Stimulated activated CD4-positive, alpha-beta T cell treated with anti-CD3 and anti-CD28 coated beads, Interleukin-15, amount 100 ng/mL, for 48 hours (primary cell): ENCODE data around the gene ZNRF3.
"Not testable (repeated sequence)": the region's sequence is repeated elsewhere in the genome, so short reads cannot be mapped to it uniquely, and the experiment has no call there.

Experiments used
- DNase-seq, 2 donors: peaks; one replicate each; pipeline ENCODE4 v3.0.0-alpha.2; 2020; ENCODE audit warnings: low read depth in 2 of 2

ZNRF3 gene

DNA sequence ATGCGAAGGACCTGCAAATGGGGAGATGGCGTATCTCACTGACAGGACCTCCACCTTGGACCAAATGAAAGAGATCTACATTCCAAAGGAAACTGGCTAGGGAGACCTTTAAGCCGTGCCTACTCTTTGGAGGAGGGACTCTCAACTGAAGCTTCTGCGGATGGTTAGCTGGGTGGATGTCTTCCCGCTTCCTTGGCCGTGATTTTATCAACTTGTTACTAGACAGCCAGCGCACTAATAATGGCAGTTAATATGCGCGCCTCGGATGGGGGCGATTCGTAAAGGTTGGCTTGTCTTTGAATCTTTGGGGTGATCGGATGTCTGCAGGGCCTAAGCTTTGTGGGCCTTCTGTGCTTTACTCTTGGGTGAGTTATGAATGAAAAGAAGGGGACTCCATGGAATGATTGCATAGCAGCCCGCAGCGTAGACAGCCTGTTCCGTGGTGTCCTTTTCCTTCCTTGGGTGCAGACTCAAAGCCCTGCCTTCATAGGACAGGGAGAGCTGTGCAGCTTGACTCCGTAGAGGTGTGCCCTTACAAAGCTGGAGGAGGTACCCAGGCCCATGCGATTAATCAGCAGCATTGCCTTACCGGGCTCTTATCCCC, 1.5 kb downstream of the ZNRF3 start:
- no peak for DNase-seq

- DNase-seq, result no peak
Observed at GRCh38 chr22:28885939-28886338, 2.6 kb downstream of the ZNRF3 start.

DNA sequence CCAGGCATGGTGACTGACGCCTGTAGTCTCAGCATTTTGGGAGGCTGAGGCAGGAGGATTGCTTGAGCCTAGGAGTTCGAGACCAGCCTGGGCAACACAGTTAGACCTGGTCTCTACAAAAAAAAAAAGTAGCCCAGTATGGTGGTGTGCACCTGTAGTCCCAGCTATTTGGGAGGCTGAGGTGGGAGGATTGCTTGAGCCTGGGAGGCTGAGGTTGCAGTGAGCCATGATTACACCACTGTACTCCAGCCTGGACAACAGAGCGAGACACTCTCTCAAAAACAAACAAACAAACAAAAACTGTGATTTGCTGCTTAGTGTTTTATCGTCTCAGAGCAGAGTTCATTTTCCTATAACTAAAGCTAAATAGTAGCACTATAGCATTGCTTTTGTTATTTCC, 3.3 kb downstream of the ZNRF3 start:
- DNase-seq, result not testable (repeated sequence)

GRCh38 chr22:28887725-28888459, 4.5 kb downstream of the ZNRF3 start:
- no peak for DNase-seq

GRCh38 chr22:28889478-28890024, 6.2 kb downstream of the ZNRF3 start:
- no peak for DNase-seq

DNA sequence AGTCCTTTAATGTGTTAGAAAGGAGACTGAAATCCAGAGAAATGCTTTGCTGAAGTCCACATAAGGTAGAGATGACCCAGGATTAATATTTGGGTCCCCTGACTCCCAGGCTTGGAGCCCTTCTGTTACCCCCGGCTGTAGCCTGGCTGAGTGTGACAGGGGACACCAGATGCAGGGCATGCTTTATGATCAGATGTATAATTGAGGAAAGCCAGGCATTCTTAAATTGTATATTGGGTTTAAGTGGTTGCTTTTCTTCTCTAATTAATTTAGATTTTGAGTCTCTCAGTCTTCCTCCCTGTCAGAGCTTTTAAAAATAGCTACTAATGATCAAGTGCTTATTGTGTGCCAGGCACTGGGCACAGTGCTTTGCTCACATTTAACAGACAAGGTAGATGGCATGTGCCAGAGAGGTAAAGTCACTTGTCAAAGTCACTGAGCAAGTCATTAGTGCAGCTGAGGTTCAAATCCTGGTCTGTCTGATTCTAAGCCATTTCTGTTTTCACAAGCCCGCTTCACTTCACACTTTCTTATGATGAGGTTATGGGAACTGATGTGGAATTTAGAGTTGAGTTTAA, 7.9 kb downstream of the ZNRF3 start:
- no peak for DNase-seq

GRCh38 chr22:28892175-28892731, 8.9 kb downstream of the ZNRF3 start:
- DNase-seq, result no peak

DNA sequence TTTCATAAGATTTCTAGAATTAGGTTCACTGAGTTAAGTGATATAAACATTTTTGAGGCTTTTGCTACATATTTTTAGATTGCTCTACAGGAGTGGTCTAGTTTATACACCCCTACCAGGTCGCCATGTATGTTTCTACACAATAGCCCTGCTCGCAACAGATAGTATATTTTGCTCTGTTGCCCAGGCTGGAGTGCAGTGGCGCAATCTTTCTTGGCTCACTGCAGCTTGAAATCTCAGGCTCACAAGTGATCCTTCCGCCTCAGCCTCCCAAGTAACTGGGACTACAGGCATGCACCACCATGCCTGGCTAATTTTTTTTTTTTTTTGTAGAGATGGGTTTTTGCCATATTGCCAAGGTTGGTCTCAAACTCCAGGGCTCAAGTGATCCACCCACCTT, 10.4 kb downstream of the ZNRF3 start:
- no peak for DNase-seq

GRCh38 chr22:28894334-28894733, 11.0 kb downstream of the ZNRF3 start:
- DNase-seq, result no peak

DNA sequence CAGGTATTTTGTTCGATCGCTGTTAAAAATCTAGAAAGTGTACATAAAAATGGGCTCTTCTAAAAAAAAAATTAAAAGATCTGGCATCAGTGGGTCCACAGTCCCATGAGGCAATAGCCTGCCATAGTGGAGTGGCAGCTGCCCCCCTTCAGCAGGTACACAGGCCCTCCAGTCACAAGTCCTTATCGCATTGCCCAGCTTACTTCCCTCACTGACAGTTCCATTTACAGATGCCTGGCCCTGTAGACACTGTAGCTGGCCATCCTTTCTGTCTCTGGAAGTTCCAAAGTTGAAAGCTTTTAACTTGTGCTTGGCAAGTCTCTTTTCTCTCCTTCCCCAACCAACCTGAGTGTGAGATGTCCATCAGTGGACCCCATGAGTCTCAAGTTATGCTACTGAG, 11.4 kb downstream of the ZNRF3 start:
- DNase-seq, result no peak

DNA sequence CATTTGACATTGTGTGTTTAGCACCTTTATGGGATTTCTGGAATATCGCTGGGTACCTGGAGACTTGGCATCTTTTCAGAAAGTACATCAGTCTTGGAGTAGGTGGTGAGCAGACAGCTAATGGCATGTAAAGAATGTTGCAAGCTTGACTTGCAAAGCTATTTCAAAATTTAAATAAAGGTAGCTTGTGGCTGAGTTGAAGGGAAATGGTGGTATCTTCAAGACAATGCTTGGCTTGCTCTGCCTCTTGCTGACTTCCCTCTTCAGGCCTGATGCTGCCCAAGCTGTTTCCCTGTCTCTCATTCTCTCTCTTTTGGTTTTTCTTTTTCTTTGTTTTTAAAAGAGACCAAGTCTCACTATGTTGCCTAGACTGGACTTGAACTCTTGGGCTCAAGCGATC, 13.2 kb downstream of the ZNRF3 start:
- DNase-seq, result no peak

DNA sequence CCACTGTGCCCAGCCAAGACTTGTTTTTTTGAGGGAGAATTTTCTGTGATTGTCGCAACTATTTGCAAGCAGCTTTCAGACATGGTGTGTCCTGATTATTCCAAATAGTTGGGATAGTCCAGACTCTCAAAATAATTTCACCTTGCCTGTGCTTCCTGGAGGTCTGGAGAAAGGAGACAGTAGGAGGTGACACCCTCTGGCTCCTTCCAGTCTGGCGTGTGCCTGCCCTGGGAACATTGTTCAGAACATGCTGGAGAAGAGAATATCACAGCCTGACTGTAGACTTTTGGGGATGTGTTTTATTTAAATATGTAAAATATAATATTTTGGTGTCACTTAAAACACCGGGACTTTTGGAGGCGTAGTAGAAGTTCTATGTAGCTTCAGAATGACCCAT, 14.9 kb downstream of the ZNRF3 start:
- no peak for DNase-seq

DNA sequence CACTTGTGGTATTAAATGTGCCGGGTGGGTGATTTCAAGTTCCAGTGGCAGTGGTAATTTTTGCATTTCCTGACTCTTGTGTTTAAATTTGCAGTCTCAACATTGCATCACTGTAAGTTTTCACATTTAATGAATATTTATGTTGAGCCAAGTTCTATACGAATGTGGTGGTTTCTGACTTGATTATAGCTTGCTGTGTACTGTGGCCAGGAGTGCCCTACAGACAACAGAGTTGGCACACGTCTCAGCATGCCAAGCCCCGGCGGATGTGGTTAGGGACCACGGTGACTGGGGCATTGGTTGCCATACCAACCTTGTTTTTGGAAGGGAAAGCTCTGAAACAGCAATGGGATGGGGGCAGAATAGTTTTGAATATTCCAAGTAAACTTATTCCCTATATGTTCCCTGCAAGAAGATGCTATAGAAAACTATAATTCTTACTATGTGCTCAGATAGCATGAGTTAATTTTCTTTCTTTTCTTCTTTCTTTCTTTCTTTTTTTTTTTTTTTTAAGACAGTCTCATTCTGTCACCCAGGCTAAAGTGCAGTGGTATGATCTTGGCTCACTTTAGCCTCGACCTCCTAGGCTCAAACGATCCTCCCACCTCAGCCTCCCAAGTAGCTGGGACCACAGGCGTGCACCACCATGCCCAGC, 16.0 kb downstream of the ZNRF3 start:
- DNase-seq, result no peak

DNA sequence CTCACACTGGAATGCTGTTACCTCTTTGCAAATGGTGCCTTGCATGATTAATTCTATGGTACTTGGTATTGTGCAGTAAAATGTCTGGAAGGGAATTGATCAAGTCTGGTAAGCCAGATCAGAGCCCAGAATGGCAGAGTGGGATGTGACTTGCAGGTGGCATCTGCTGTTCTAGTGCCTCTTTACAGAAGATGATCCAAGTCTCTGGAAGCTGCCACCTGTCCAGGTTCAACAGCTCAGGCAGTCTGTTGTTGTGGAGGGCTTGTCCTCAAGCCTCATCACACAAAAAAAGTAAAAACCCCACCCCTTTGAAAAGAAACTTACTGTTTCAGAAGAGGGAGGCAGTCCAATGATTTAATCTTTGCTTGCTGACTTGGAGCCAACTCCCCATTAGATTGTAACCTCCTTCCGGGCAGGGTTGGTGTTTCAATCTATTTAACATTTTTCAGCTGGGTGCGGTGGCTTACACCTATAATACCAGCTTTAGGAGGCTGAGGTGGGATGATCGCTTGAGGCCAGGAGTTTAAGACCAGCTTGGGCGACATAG, 17.1 kb downstream of the ZNRF3 start:
- no peak for DNase-seq

- no peak for DNase-seq
Observed at GRCh38 chr22:28902490-28902889, 19.1 kb downstream of the ZNRF3 start.

- no peak for DNase-seq
Observed at GRCh38 chr22:28903080-28903479, 19.7 kb downstream of the ZNRF3 start.

DNA sequence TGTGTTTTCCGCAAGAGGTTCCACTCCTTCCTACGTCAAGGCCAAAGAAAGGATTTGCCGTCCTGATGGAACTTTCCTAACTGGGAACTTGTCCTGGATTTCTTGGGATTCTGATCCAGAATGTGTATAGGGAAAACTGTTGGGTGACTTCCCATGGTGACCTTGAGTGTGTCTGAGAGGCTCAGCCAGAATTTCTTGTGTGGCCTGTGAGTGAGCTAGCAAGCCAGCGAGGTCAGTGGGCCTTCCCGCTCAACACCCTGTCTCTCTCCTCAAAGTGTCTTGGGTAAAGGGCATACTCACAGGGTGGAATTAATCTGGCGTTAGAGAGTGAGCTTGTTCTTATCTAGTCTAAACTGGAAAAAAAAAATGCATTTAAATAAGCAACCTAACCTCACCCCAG, 20.4 kb downstream of the ZNRF3 start:
- no peak for DNase-seq

DNA sequence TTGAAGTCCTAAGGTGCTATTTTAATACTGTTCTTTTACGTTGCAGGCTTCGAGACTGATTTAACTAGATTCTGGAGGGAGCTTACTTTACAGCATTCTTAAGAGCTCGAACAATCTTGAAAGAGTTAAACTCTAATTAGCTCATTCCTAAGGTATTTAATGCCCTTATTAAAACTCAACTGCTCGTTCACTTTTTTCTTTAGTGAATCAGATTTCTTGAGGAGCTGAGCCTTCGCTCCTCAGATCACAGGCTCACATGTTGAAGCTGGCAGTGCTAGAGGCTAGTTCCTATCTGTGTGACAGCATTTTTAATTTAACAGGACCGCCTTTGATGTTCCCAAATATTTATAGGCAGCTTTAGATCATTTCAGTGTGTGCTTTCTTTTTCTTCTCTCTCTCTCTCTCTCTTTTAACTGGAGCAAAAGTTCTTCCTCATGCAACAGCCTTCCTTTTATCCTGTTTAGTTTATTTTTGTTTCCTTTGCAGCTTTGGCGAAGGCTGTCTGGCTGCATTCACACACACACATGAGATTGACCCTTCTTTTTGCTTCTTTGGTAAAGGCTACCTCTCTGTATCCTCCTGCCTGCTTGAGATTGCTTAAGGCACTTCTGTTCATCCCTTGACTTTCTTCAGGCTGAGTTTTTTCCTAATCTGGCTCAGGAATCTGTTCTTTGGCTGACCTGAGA, 21.0 kb downstream of the ZNRF3 start:
- DNase-seq, result no peak

- DNase-seq, result no peak
Observed at GRCh38 chr22:28905256-28905832, 22.0 kb downstream of the ZNRF3 start.

GRCh38 chr22:28906312-28906711, 22.9 kb downstream of the ZNRF3 start:
- DNase-seq, result no peak
